GM18909 (cell line): ENCODE results near the gene RAD51AP2.
"Not testable (repeated sequence)": the region's sequence is repeated elsewhere in the genome, so short reads cannot be mapped to it uniquely, and the experiment has no call there.

Source experiments
- ATAC-seq: cut with Tn5 transposase; IDR thresholded peaks from one replicate; pipeline ENCODE4 v1.9.1; 2021; ENCODE audit warnings: mild to moderate bottlenecking; ENCODE audit not compliant: unreplicated experiment, poor library complexity

RAD51AP2 gene

DNA sequence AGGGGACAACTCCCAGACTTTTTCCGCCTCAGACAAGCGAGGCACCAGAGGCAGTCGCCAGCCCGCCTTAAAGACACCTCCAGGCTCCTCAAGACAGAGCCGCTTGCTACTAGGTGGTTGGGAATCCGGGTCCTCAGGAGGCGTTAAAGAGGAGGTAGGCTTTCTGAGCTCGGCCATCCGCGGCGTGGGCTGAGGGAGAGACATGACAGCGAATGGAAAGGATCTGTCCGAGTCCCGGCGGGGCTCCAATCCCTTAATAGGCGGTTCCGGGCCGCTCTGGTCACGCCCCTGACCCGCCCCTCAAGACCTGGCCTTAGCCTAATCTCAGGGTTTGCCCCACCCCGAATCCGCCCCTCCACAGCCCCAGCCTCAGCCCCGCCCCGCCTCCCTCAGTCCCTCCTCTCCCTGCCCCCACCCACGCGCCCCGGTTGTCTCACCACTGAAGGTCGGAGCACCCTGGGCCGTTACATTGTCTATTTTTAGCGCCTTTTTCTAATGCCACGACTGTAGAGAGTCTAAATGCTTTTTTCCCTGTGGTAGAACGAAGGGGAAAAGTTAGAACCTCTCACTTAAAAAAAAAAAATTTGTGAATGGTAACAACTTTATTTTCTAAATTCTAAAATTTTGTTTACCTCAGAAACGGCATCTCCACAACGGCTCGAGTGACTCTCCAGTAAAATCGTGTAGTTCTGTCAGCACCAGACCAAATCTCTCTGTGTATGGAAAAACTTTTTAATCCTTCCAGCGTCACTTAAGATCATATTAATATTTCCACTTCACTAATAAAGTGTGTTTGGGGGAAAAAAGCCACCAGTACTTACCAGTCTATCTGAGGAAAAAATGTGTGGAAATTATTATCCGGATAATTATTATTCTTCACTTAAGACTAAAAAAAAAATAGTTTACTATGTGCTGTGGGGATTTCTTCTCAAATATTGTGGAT is at the start of gene RAD51AP2:
Gene RAD51AP2 (minus strand): TSS at position 229 of the 943 bp plus-strand sequence. CDS start 25 bp downstream, at position 204.
- peak; percentile 89 for ATAC-seq

DNA sequence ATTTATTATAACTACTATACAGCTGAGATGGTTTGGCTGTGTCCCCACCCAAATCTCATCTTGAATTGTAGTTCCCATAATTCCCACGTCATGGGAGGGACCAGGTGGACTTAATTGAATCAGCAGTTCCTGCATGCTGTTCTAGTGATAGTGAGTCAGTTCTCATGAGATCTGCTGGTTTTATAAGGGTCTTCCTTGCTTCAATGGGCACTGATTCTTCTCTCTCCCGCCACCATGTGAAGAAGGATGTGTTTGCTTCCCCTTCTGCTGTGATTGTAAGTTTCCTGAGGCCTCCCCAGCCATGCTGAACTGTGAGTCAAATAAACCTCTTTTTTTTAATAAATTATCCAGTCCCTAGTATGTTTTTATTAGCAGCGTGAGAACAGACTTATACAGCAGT is 47.5 kb upstream of the RAD51AP2 start:
- not testable (repeated sequence) for ATAC-seq

DNA sequence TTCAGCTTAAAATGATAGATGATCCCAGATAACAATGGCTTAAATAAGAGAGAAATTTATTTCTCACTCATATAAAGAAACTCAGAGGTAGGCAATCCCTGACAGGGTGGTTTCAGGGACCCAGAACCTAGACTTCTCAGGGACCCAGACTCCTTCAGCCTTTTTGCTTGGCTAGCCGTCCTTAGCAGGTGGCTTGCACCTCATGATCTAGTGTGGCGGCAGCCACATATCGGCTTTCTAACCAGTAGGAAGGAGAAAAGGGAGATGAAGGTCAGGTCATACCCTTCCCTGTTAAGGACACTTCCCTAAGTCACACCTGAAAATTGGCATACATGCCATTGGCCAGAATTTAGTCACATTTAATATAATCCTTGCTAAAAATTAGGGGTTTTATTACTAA is 40.6 kb upstream of the RAD51AP2 start:
- no peak for ATAC-seq

- ATAC-seq: no peak
Observed at GRCh38 chr2:17558053-17558452, 39.8 kb upstream of the RAD51AP2 start.

DNA sequence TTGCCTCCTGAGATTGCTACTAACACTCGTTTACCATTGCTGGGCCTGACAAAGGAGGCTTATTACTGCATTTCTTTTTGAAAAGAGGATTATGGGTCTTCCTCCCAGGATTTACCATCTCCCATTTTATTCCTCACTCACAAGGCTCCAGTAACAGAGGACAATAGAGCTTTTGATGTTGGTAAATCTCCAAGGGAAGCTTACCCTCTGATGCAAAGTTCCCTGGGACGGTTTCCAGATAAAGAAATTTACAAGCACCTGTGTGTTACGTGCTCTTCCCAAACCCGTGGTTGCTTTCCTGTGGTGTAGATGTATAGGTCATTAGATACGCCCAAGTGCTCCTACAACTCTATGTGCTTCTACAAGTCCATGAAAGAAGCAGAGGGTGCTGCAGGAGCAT is 39.4 kb upstream of the RAD51AP2 start:
- ATAC-seq: no peak

GRCh38 chr2:17555150-17555549 is 36.9 kb upstream of the RAD51AP2 start:
- no peak for ATAC-seq

- no peak for ATAC-seq
Observed at GRCh38 chr2:17550907-17551306, 32.7 kb upstream of the RAD51AP2 start.

DNA sequence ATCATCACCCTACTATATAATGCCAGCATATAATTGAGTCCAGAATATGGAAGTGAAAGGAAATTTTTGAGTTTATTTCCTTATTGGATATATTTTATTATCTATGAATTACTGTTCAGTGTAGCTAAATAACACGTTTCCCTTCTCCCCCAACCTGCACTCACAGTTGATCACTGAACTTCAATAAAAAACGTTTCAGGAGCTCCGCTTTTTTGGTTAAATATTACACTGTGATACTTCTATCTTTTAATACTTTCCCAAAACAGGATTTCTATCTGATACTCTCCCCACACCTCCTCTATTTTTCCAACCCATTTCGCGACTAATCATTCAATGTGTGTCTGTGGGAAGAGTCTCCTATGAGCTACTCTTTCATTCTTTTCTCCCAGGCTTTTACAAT is 29.5 kb upstream of the RAD51AP2 start:
- no peak for ATAC-seq

GRCh38 chr2:17547237-17547636 is 29.0 kb upstream of the RAD51AP2 start:
- ATAC-seq: no peak

- ATAC-seq: no peak
Observed at GRCh38 chr2:17545680-17546613, 27.7 kb upstream of the RAD51AP2 start.

- ATAC-seq: no peak
Observed at GRCh38 chr2:17544256-17544655, 26.0 kb upstream of the RAD51AP2 start.

DNA sequence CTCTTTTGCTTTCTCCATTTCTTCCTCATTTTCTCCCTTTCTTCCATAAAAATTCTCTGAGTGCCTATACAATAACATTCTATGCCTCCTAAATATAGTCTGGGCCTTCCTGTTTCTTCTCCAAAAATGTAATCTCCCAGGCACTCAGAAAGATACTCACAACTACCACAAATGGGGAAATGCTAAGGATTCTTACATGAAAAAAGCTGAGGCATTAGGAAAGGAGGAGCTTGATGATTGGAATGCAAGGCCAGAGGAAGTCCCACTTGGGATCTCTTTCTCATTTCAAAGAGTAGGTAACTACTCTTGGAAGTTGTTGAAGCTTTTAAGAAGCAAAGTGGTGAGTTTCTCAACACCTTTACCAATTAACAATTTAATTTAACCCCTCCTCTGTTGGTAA is 25.6 kb upstream of the RAD51AP2 start:
- ATAC-seq: no peak

DNA sequence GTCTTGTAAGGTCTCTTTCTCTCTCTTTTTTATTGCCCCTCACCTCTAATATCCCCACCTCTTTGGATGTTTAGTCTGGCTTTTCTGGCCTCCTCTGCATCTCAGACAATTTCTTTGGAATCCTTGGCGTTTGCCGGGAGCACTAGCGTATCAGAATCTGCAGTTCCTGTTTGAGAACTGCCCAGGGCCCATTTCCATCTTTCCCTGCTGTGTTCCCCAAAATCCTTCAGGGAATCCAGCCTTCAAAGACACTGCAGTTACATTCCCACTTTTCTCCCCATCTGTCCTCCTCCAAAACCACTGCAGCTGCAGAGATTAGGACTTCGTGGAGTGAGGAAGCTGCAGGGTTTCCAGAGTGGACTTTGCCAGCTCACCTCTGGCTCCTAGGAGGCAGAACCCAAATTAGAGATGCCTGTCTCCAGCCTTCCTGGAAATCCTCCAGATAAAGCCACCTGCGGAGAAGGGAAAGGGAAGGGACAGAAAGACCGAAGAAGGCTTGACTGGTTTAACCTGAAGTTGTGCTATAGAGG is 25.0 kb upstream of the RAD51AP2 start:
- ATAC-seq: no peak

DNA sequence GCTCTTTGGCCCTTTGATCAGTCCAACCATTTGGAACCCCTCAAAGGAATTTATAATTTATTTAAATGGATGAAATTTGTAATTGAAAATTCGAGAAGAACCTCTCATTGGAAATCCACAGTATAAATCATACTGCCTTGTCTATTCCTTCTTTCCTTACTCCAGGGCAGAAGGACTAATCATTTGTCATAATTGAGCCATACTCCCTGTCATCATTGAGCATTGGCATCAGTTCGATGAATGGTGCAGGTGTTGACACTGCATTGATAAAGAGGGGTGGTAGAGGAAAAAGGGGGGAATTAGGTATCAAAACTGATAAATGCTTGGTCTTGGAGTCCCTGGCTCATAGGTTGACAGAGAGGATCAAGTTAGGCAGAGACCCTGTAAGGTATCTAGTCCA is 24.2 kb upstream of the RAD51AP2 start:
- ATAC-seq: no peak

DNA sequence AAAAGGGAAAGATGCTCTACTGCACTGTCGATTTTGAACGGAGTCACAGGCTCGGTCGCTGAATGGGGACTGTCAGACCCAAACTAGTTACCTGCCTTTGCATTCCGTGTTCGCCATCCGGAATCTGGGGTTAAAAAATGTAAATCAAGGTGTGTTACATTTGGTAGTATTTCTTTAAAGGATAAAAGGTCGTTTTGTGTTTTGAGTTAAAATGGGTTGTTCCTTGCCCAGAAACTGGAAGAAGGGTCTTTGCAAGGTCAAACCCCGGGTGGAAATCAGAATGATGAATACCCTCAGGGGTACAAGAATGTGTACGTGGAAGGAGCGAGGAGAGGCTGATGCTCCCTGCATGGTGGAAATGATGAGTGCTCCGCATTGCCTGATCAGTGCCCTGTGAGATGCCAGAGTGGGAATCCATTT is 23.3 kb upstream of the RAD51AP2 start:
- no peak for ATAC-seq

GRCh38 chr2:17540813-17541530 is 22.7 kb upstream of the RAD51AP2 start:
- no peak for ATAC-seq

- ATAC-seq: no peak
Observed at GRCh38 chr2:17540093-17540812, 22.0 kb upstream of the RAD51AP2 start, which contains the start of gene VSNL1. Gene VSNL1 (plus strand): TSS chr2:17540696. CDS start chr2:17592075, 51,379 bp downstream.

DNA sequence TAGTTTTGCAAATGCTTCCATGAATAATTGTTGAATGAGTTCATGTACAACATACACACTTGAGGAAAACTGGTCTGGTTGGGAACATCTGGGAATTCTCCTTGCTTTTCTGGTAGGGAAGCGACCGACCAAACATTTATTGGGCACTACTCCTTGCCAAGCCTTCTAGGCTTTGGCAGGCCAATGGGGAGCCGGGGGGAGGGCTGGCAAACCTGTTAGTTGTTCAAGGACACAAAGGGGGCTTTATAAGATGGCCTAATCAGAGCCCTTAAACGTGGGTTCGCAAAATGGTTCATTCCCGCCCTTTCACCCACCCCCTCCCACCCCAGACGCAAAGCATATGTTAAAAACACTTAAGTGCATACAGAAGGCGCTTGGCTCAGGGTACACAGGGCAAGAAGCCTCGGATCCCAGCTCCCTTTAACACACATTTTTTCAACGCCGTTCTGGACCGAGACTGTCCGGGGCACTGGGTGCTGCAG is 21.4 kb upstream of the RAD51AP2 start:
- ATAC-seq: no peak
